ENCODE measurements around the gene NADSYN1.

NADSYN1 gene

DNA sequence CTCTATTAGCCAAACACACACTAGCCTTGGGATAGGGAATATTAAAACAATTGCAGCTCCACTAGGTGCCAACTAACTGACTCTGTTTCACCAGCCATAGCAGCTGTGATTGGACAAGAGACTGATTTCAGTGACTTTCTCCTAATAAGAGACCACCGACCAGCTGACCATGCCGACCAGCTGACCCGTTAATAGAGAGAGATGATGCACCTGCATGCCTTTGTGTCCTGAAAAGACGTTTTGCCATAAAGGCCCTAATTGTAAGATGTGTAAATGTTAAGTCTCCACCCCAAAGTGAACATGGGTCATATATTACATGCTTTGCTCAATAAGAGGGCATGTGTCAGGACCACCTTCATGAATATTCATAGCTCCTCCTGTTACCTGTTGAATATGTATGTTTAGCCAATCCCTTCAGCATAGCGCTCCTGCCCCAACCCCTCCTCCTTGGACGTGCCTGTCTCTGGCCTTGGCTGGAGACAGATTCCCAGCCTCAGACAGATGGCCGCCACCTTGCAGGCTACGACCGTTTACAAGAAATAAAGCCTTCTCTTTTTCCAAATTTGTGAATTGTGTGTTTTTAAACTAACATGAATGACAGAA lies 1.3 kb upstream of the NADSYN1 start:
- no peak for DNase-seq

DNA sequence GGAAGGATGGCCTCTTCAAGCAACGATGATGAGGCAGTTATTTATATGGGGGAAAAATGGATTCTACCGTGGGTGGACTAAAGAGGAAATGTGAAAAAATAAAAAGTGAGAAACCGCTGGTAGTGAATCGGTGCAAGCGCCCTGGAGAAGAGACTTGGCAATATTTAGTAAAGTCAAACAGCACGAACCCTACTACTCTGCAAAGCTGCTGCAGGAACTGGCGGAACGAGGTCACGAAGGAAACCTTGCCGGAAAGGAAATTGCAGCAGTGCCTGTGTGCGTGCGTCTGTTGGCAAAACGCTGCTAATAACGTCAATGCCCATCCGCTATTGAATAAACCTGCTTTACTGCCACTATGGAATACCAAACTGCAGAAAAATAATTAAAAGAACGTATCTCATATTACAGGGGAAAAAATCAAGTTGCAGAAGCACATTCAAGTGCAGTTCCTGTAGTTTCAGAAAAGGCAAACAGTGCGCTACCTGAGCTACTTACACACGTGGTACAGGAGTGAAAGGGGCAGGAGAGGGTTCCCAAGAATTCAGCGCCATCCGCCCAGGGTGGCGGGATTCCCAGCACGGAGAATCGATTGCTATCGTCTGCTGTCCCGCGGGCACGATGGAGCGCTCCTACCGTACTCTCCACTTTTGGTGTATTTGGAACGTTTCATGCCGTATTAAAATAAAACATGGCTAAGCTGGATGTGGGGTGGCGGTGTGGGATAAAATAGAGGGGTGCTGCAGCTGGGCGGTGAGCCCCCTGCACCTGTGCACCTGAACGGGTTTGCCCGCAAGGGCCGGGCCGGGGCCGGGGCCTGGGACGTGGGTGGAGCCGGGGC lies 585 bp upstream of the NADSYN1 start:
- DNase-seq = peak; percentile 61 to 63

DNA sequence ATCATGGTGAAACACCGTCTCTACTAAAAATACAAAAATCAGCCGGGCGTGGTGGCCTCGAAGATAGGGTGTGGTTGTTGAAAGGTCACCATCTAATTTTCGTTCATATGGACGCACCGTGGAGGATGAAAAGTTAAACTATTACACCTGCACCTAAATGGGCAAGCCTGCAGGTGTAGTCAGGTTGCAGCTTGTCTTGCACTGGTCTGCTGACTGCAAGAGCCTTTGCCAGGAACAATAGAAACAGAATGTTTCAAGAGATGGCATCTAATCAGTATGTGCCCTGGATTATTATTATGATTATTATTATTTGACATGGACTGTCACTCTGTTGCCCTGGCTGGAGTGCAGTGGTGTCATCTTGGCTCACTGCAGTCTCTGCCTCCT lies 908 bp downstream of the NADSYN1 start:
- no peak for DNase-seq

DNA sequence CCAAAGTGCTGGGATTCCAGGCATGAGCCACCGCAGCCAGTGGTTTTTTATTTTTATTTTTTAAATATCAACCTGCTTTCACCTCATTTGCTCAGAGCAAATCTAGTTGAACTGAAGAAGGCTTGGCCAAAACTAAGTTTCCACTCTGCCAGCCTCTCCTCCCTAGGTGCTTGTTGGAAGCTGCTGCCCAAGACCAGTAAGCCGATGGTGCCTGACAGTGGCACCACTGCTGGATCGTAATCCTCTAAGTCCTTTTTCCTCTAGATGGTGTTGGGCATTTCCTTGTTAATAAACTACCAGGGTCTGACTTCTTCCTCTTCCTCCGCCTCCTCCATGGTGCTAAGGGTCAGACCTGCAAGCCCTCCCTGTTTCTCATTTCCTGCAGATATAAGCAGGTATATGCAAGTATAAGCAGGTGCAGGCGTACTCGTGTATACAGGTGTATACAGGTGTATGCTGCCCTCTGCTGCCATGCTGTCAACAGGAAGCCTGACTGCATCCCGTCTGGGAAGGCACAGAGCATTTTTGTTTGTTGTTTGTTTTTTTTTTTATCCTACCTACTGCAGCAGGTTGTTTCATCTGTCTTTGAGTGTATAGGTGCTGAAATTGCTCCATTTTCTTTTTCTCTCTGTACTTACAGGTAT lies 1.6 kb downstream of the NADSYN1 start:
- DNase-seq = no peak

DNA sequence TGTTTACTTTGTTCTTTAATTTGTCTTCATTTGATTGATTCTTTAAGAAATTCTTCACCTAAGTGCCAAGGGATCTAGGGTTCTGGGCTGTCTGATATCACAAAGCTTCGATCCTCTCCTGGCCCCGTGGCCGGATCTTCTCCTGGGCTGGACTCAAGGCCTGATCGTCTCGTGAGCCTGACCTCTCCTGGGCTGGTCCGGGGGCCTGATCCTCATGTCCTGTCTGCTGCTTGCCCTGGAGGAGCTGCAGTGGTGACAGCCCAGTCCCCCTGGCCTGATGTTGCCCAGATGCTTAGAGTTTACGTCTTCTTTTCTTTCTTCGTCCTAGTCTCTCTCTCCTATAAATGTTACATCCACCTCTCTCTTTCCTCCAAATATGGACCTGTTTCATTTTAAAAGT lies 3.3 kb downstream of the NADSYN1 start:
- no peak for DNase-seq

DNA sequence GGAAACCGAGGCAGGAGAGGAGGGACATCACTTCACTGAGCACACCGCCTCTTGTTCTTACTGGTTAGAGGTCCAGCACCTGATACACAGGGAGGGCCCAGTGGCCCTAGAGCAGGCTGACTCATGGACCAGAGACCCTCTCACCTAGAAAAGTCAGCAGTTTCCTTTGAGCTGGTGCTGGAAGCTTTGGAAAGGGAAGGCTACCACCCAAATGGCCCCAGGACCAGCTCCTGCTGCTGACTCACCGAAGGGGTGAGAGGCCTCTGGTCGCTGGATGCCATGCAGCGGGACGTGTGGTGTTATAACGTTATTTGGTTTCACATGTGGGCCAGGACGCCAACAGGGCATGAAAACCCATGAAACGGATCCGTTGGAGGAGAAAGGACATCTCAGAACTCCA lies 3.8 kb downstream of the NADSYN1 start:
- no peak for DNase-seq

DNA sequence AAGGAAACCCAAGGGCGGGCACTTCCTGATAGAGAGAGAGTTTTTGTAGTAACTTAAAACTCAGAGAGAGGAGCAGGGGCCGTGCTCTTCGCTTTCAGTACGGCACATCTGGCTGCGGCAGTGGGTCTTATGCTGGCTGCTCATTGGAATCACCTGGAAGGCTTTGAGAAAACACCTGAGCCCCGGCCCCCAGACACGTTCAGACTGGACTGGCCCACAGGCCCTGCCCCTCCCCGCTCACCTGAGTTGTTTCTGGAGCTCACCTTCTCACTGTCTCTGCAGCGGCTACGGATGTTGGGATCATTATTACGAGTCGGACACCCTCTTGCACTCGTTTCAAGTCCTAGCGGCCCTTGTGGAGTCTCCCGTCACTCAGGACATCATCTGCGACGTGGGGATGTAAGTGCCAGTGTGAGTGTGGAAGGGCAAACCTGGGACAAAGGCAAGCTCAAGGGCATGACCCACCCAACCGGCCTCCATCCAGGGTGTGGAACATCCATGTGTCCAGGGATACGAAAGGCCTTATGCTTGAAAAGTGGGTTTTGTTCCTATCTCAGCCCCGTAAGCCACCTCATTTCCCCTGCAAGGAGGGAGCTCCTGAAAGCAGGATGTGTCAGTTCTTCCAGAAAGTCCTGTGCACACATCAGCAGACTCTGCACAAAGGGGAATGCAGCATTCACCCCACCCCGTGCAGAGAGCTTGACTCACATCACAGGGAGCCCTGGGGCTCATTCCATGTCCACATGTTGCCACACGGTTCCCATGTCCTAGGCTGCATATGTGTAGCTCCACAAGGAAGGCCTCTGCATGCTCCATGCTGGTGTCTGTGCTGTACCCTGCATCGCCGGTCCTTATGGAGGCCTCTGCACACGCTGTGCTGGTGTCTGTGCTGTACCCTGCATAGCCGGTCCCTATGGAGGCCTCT lies 5.4 kb downstream of the NADSYN1 start:
- DNase-seq = no peak

DNA sequence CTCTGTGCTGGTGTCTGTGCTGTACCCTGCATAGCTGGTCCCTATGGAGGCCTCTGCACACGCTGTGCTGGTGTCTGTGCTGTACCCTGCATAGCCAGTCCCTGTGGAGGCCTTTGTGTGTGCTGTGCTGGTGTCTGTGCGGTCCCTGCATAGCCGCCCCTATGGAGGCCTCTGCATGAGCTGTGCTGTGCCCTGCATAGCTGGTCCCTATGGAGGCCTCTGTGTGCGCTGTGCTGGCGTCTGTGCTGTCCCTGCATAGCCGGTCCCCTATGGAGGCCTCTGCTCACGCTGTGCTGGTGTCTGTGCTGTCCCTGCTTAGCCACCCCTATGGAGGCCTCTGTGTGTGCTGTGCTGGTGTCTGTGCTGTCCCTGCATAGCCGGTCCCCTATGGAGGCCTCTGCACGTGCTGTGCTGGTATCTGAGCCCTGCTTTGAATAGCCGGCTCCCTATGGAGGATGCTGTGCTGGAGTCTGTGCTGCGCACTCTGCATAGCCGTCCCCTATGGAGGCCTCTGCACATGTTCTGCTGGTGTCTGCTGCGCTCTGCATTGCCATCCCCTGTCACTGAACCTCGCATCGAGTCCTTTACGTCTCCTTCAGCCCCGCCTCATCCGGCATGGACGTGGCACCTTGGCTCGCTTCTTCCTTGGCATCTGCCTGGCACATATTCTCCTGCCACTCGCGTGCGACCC lies 6.2 kb downstream of the NADSYN1 start:
- no peak for DNase-seq

DNA sequence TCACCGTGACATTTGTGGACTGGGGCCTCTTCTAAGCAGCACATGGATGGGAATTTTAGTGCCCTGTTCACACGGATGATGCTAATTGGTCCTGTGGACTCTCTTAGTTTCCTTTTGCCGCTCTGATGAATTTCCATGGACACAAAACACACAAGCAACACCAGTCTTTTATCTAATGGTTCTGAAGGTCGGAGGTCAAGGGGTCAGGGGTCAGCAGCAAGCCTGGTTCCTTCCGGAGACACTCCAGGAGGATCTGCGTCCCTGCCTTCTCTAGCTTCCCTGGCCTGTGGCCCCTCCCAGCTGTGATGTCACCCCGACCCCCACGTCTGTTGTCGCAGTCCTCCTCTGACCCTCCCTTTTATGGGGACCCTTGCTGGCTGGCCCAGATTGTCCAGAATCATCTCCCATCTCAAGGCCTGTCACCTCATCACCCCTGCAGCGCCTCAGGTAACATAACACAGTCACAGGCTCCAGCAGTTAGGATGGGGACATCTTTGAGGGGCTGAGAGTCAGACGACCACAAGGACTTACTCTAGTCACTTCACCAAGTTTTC lies 6.8 kb downstream of the NADSYN1 start:
- DNase-seq = no peak

DNA sequence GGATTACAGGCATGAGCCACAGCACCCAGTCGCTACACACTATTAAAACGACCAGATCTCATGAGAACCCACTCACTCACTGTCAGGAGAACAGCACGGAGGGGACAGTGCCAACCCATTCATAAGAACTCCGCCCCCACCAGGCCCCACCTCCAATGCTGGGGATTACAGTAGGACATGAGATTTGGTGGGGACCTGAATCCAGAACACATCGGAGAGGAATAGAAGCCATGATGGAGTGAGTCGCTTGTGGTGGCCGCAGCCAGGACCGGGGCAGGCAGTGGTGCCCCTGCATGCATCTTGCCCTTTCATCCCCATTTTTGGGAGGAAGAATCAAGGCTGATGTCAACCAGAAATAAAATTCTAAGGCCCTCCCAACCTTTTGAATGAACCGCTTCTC lies 8.7 kb downstream of the NADSYN1 start:
- DNase-seq = no peak

DNA sequence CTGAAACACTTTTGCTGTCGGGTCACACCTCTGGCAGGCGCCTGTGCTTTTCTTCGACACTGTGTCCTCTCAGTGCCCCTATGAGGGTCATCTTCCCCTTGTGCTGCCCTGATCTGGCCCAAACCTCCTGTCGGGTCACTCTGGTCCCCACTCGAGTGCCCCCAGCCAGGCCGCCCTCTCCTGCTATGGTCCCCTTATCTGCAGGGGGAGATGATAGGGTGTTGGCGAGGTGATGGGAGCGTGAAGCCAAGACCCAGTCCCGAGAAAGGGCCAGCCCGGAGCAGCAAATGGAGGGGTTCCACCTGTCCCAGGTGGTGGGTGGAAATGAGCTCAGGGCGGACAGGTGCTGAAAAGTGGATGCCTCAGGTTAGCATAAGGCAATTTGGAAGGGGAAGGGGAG lies 9.7 kb downstream of the NADSYN1 start:
- DNase-seq = no peak

DNA sequence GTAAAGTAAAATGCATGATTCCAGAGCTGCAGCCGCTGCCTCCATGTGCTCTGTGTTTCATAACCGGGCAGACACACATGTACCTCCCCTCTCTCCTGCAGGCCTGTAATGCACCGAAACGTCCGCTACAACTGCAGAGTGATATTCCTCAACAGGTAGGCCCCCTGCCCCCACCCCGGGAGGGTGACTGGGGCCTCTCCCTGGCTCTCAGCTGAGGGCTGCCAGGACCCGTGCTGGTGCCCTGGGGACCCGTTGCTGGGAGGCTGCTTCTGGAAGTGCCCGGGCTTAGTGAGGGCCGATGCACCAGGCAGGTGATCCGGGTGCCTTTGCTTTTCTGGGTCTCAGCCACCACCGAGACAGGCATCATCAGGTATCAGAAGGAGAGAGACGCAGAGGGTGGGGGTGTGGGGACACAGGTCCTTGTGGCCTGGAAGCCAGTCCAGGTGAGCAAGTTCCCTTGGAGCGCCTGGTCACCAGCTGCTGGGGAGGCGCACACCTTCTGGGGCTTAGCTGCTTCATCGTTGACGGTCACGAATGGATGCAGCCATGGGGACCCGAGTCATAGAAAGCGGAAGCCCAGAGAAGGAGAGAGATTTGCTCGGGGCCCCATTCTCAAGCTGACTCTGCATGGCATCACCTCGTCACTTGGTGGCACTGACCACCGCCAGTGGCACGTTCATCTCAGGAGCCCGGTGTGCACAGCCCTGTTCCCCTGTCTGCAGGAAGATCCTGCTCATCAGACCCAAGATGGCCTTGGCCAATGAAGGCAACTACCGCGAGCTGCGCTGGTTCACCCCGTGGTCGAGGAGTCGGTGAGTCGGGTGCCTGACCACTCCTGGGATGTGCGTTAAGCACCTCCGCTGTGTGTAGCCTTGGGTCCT lies 10.6 kb downstream of the NADSYN1 start:
- DNase-seq = no peak

DNA sequence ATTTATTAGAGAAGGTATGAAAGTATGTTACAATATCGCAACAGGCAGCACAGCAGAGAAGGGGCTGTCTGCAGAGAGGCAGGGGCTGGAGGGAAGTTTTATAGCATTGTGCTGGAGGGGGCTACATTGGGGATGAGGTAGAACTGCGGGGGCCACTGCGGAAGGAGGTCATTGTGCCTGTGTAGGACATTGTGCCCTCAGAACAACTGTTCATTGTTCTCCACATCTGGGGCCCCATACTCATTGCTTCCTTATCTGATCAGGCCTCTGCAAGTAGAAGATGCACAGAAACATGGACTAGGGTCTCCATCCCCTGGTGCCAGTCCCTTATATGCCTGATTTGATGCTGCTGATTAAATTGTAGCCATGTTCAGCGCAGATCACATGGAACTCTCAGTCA lies 12.1 kb downstream of the NADSYN1 start:
- no peak for DNase-seq

DNA sequence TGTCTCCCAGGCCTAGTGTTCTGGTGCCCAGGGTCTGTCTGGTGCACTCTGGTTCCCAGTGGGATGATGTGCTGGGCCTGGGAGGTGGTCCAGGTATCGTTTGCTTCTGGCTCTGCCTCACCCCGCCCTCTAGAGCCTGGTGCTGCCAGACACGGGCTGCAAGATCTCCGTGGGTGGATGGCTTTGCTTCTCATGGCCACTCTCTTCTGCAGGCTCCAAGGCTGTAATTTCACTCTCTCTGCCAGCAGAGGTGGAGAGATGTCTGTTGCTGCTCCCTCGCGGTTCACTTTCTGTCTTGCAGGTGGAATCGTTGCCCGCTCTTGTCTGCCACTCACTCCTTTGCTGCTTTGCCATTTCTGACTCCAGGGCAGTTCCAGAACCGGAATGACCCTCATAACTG lies 13.4 kb downstream of the NADSYN1 start:
- no peak for DNase-seq

DNA sequence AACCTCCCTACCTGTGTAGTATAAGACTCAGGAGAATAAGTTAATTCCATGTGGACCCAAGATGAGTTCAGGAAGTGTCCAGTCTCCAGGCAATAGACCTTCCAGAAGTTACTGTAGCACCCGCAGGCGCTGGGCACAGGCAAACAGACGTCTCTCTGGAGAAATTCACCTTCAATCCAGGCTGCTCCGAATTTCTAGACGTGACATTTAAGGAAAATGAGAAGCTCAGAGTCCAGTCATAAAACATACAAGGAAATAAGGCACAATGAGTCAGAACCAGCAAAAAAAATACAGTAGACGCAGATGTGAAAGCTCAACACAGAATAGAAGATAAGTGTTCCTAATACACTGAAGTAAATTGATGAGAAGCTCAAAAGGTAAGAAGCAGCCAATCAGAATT lies 14.2 kb downstream of the NADSYN1 start:
- no peak for DNase-seq

DNA sequence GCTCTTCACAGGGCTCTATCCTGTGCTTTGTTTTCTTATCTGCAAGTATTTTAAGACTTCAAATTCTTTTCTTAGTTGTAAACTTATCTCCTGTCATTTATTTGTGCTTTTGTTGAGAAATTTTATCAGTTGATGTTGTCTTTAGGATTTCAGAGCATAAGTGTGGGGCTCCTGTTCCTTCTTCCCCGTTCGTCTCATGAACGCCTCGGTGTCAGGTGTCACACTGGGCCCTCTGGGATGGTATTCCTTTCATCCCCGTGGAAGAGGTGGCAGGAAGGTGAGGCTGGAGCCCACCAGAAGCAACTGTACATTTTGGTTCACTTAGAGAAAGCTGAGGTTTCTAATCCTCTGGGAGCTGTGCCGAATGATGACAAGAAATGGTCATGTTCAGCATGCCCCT lies 17.9 kb downstream of the NADSYN1 start:
- no peak for DNase-seq

DNA sequence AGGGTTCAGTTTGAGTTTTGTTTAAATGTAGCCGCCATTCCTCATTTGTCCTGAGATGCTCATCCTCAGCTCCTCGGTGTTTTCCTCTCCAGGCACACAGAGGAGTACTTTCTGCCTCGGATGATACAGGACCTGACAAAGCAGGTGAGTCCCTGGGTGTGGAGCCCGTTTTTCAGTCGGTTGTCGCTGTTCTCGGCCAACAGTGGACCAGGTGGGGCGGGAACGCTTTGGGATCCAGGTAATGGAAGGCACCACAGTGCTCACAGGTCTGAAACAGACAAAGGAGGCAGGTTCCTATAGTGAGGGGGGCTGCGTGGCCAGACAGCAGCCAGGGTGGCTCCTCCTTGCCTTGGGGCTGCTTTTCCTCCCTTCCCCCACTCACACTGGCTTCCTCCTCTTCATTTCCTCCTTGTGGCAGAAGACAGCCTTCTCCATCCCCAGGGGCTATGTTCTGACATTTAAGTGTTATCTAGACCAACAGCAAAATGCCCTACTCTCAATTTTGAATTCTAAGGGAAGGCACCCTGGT lies 19.4 kb downstream of the NADSYN1 start:
- no peak for DNase-seq

DNA sequence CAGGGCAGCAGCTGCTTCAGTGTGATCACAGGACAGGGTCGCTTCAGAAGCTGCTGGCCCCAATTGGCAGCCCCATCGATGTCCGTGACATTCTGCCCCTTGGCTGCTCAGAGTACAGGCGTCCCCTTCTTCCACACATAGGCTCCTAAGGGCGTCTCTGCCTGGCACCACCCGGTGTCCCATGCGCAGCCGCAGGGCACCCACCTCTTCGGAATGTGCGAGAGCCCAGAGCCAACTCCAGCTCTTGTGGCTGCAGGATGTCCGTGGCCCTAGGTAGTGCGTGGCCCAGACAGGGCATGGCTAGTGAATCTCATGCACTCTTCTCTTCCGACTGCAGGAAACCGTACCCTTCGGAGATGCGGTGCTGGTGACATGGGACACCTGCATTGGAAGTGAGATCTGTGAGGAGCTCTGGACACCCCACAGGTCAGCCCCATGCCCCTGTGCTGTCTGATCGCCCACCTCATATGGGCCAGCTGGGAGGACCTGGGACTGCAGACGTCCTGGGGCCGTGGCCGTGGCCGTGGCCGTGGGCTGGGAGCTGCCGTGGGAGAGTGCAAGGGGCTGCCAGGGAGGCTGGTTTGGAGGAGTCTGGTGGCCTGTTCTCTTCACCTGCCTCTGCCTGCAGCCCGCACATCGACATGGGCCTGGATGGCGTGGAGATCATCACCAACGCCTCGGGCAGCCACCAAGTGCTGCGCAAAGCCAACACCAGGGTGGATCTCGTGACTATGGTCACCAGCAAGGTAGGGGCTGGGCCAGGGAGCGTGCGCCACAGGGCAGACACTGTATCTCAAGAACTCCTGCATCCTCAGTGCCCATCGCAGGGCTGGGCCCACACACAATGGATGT lies 20.2 kb downstream of the NADSYN1 start:
- no peak for DNase-seq

DNA sequence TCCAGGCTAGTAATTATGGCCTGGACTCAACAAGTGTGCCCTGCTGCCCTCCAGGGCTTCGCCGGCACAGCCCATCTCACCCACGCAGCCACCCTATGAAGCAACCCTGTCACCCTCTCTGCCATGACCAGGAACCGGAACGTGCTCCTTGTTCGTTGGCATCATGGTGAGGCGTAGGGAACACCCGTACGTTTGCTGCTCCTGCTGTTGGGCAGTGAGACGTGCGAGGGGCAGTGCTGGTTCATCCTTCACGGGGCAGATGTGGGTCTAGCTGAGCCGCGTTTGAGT lies 20.7 kb downstream of the NADSYN1 start:
- no peak for DNase-seq

DNA sequence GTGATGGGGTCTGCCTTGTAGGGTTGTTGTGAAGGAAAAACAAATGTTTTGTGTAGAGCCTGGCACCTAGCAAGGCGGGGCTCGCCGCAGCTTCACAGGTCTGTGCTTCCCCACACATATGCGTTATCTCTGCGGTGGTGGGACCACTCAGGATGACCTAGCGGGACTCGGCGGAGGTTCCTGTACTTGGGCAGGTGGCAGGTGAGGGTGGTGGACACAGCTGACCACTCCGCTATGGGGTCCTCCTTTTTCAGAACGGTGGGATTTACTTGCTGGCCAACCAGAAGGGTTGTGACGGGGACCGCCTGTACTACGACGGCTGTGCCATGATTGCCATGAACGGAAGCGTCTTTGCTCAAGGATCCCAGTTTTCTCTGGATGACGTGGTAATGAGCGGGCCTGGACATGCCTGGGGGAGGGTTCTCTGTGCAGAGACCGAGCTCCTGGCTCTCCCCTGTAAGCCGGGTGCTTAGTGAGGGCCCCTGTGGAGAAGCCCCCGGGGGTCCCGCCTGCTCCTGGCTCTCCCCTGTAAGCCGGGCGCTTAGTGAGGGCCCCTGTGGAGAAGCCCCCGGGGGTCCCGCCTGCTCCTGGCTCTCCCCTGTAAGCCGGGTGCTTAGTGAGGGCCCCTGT lies 21.3 kb downstream of the NADSYN1 start:
- DNase-seq = no peak
